Left ventricle myocardium inferior (tissue), 1 donor: Measurements from ENCODE around the gene SLC35F5. TPM values are rescaled to one million over a fixed set of nuclear protein-coding genes. Genes with fewer than 3 reads are reported as not detected.

Experiments used
- DNase-seq: peaks from one replicate; pipeline ENCODE4 v3.0.0-alpha.2; 2020
- H3K27ac ChIP-seq: fragments of 200-600 bp; replicated peaks from 2 replicates; pipeline ENCODE4 v1.8.0; 2021
- H3K27me3 ChIP-seq: fragments of 200-600 bp; 2 replicates; pipeline ENCODE4 v1.8.0; 2021; ENCODE audit warnings: low read depth
- H3K36me3 ChIP-seq: fragments of 200-600 bp; 2 replicates; pipeline ENCODE4 v1.8.0; 2021
- H3K4me1 ChIP-seq: fragments of 200-600 bp; 2 replicates; pipeline ENCODE4 v1.8.0; 2021
- H3K4me3 ChIP-seq: fragments of 200-600 bp; 2 replicates; pipeline ENCODE4 v1.8.0; 2021; ENCODE audit warnings: mild to moderate bottlenecking, moderate library complexity
- H3K9me3 ChIP-seq: fragments of 200-600 bp; replicated peaks from 2 replicates; pipeline ENCODE4 v1.8.0; 2021
- intact Hi-C: fragments of 100-400 bp; cut with micrococcal nuclease; formaldehyde crosslinking; loops from one replicate; pipeline ENCODE4 v1.11.0; 2022
- total RNA-seq: library from RNA; stranded (reverse); fragmentation: NEBNext Ultra II Directional; extraction: Animal tissue kit (Norgen Biotek cat#: 25700); gene quantifications from one replicate; pipeline ENCODE4 v1.2.1, GENCODE V29; 2021
- TF ChIP-seq, protein P1 (sequence below): fragments of 200-600 bp; IDR thresholded peaks from 2 replicates; pipeline ENCODE4 v1.8.0; 2021; ENCODE audit warnings: antibody characterized with exemption, mild to moderate bottlenecking, borderline replicate concordance
- donor health status: DM: no; HTN: yes; CAD: no; lungs with severe emphysema.

The SLC35F5 gene
- total RNA-seq, 1 donor from 2014 or later = 61.4 TPM

DNA sequence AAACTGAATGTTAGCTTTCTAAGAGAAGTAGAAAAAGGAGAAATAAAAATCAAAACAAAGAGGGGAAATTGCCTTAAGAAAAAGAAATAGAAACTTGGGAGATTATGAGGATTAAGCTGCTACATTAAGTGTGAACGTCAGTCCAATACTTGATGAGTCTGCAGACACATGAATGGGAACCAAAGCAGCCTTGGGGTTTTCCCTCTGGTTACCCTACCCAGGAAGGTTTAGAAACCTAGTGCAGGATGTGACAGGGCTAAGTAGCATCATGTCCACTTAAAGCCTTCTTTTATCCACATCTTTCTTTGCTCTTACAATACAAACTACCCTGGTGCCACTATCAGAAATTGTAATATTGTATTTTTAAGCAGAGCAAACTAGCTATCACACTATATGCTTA, 22.3 kb downstream of the SLC35F5 start:
- H3K4me3 ChIP-seq = no peak overlapping the region
- intact Hi-C loops = no loop called here
- peaks cover 77% of the 10 kb centered on the region for H3K36me3 ChIP-seq
- H3K27ac ChIP-seq = no peak overlapping the region
- H3K27me3 ChIP-seq = no peaks in the 10 kb centered on the region
- H3K9me3 ChIP-seq = no peaks in the 10 kb centered on the region
- no peaks in the 10 kb centered on the region for H3K4me1 ChIP-seq
- DNase-seq = no peak
- TF ChIP-seq, protein P1, sequence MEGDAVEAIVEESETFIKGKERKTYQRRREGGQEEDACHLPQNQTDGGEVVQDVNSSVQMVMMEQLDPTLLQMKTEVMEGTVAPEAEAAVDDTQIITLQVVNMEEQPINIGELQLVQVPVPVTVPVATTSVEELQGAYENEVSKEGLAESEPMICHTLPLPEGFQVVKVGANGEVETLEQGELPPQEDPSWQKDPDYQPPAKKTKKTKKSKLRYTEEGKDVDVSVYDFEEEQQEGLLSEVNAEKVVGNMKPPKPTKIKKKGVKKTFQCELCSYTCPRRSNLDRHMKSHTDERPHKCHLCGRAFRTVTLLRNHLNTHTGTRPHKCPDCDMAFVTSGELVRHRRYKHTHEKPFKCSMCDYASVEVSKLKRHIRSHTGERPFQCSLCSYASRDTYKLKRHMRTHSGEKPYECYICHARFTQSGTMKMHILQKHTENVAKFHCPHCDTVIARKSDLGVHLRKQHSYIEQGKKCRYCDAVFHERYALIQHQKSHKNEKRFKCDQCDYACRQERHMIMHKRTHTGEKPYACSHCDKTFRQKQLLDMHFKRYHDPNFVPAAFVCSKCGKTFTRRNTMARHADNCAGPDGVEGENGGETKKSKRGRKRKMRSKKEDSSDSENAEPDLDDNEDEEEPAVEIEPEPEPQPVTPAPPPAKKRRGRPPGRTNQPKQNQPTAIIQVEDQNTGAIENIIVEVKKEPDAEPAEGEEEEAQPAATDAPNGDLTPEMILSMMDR = no peak

DNA sequence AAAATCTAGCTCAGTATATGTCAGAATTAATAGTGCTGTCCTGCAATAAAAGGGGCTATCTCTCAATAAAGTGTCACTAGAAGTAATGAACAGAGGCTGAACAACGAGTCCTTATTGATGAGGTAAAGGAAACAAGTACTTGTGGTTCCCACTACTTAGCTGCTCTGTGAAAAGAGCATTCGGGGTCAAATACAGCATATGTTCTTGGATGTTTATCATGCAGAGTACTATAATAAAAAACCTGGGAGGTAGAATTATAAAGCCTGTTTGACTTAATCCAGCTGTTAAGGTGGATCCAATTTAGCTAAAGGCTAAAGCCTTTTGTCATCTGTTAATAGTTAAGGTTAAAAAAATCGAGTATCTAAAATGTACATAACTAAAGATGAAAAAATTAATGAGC, 32.4 kb downstream of the SLC35F5 start:
- H3K9me3 ChIP-seq = no peaks in the 10 kb centered on the region
- peaks cover 51% of the 10 kb centered on the region for H3K36me3 ChIP-seq
- no peak overlapping the region for H3K4me3 ChIP-seq
- H3K27ac ChIP-seq = peak overlapping the region; percentile 15
- TF ChIP-seq, protein P1 = no peak
- peaks cover 7% of the 10 kb centered on the region for H3K4me1 ChIP-seq
- DNase-seq = no peak
- intact Hi-C loops = no loop called here
- H3K27me3 ChIP-seq = no peaks in the 10 kb centered on the region

DNA sequence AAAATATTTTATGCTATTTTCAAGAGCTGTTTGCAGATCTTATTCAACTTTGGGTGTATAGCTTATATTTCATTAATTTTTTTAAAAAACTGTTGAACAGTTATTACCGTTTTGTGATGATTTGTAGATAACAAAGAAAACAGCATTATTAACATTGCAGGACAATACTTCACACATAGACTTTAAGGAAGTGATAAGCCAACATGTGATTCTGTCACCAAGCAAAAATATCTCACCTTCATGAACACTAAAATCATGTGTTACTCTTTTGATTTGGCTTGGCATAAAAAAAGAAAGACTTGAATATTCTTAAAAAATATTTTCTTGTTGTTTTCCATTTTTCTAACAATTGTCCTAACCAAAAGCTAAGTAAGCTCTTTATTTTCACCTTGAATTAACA, 33.0 kb downstream of the SLC35F5 start:
- H3K9me3 ChIP-seq = no peaks in the 10 kb centered on the region
- TF ChIP-seq, protein P1 = no peak
- intact Hi-C loops = no loop called here
- H3K27me3 ChIP-seq = no peaks in the 10 kb centered on the region
- H3K4me1 ChIP-seq = peaks cover 7% of the 10 kb centered on the region
- H3K4me3 ChIP-seq = no peak overlapping the region
- H3K36me3 ChIP-seq = peaks cover 51% of the 10 kb centered on the region
- H3K27ac ChIP-seq = peak overlapping the region; percentile 15
- DNase-seq = no peak

DNA sequence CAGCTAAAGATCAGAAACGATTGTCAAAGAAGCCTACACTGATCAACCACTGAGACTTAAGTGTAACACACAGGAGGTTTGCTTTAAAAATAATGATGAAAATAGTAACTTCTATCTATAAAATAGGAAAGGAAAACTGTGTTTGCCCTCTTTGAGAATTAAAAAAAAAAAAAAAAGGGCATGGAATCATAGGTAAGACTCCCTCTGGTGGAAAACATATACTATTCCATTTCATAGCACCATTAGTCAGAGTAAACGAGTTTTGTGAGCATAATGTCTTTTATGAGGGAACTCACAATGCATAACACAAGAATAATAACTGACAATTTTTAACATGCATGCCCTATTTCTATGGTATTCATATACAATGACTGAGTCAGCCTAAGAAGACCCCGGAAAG, 36.3 kb downstream of the SLC35F5 start:
- Histone ChIP-seq H3K9me3 (no peaks in the 10 kb centered on the region), H3K27me3 (no peaks in the 10 kb centered on the region), H3K36me3 (peaks cover 64% of the 10 kb centered on the region), H3K27ac (no peak overlapping the region), H3K4me1 (peaks cover 7% of the 10 kb centered on the region), H3K4me3 (no peak overlapping the region)
- TF ChIP-seq, protein P1 = peak; percentile 58
- DNase-seq = no peak
- intact Hi-C loops = no loop called here

DNA sequence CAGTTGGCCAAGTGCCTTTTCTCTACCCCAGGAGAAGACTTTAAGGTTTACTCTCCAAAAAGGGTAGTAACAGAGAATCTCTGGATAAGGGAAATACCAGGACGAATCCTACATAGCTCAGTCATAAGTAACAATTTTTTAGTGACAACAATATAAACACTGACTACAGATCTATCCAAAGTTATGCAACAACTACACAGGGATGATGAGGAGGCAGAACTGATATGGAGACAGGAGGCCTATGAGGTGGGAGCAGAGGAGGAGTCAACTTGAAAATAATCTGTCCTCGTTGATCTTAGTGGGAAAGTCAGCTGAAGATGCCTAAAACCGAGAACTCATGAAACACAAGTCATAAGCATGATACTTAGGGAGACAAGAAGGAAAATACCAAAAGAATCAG, 40.2 kb downstream of the SLC35F5 start:
- intact Hi-C loops = no loop called here

More for the DNA sequence above, 40.2 kb downstream of the SLC35F5 start:
- Histone ChIP-seq H3K27me3 (no peaks in the 10 kb centered on the region), H3K36me3 (peaks cover 68% of the 10 kb centered on the region), H3K27ac (no peak overlapping the region), H3K4me3 (no peak overlapping the region), H3K9me3 (no peaks in the 10 kb centered on the region), H3K4me1 (peaks cover 6% of the 10 kb centered on the region)
- TF ChIP-seq, protein P1 = no peak
- no peak for DNase-seq
